Keratinocyte (primary cell): ENCODE results near the gene PLAAT5.

Experiments used
- CTCF ChIP-seq, 3 experiments: IDR thresholded peaks in 1 of 3; conservative IDR thresholded peaks in 1 of 3; optimal IDR thresholded peaks in 1 of 3; 2 replicates in 2 of 3; 3 replicates in 1 of 3; pipeline versions ENCODE3 to v1.5.1; 2011; ENCODE audit warnings: low read length in 3 of 3, mild to moderate bottlenecking in 3 of 3, moderate library complexity in 2 of 3, control low read depth in 1 of 3, inconsistent platforms in 1 of 3; ENCODE audit not compliant: insufficient read depth in 2 of 3; ENCODE audit errors: extremely low read depth in 1 of 3
- EZH2 ChIP-seq: IDR thresholded peaks from one replicate; pipeline ENCODE4 v1.6.1; 2012; ENCODE audit warnings: inconsistent platforms, mild to moderate bottlenecking, low read length, moderate library complexity

- TF ChIP-seq CTCF (optimal IDR thresholded peaks at IDR 0.05 in 1 of 3, IDR thresholded peaks at IDR 0.05 in 1 of 3, conservative IDR thresholded peaks at IDR 0.05 in 1 of 3; ENCODE audit: extremely low read depth in 1 of 3, insufficient read depth in 2 of 3, low read length in 3 of 3) (no peak), EZH2 (no peak)
Measured at GRCh38 chr11:63470311-63470710, 20.7 kb downstream of the PLAAT5 start.
